BJ (cell line): ENCODE results near the gene COG1. TPM values are rescaled to one million over a fixed set of nuclear protein-coding genes. Genes with fewer than 3 reads are reported as not detected.

Experiments used
- CTCF ChIA-PET: fragments of 350-600 bp; formaldehyde crosslinking; extraction: SDS; loops from one replicate; lab custom pipeline; 2021; ENCODE audit warnings: antibody characterized with exemption, inconsistent platforms; lab: Yijun Ruan, JAX
- POLR2A ChIA-PET: fragments of 300-600 bp; sonication (Branson Sonifier 250); formaldehyde crosslinking; extraction: SDS; loops from one replicate; lab custom pipeline; 2021; ENCODE audit warnings: antibody characterized with exemption; lab: Charles Lee
- DNase-seq: peaks from one replicate; pipeline ENCODE4 v3.0.0-alpha.2; 2011; ENCODE audit warnings: low read depth
- H3K27me3 ChIP-seq: 2 replicates; pipeline ENCODE4 v1.6.0; 2011; ENCODE audit warnings: low read length; ENCODE audit not compliant: control insufficient read depth, insufficient read depth
- H3K36me3 ChIP-seq: 2 replicates; pipeline ENCODE4 v1.5.1; 2011; ENCODE audit warnings: low read length; ENCODE audit not compliant: control insufficient read depth, insufficient read depth
- H3K4me3 ChIP-seq: 2 replicates; pipeline ENCODE4 v1.5.1; 2011; ENCODE audit warnings: low read depth, mild to moderate bottlenecking, control low read depth, low read length
- polyA plus RNA-seq: library from polyadenylated mRNA; depleted of rRNA; stranded (reverse); fragments of >200 nt; gene quantifications from 2 replicates; pipeline ENCODE4 v1.2.3, GENCODE V29; 2011
- TF ChIP-seq, protein P1 (sequence below): IDR thresholded peaks from 2 replicates; pipeline ENCODE4 v1.5.1; 2011; ENCODE audit warnings: low read depth, mild to moderate bottlenecking, control low read depth, inconsistent platforms, low read length, moderate library complexity; ENCODE audit not compliant: insufficient read depth

Gene COG1
- polyA plus RNA-seq, 1 experiment = 54.9 TPM

DNA sequence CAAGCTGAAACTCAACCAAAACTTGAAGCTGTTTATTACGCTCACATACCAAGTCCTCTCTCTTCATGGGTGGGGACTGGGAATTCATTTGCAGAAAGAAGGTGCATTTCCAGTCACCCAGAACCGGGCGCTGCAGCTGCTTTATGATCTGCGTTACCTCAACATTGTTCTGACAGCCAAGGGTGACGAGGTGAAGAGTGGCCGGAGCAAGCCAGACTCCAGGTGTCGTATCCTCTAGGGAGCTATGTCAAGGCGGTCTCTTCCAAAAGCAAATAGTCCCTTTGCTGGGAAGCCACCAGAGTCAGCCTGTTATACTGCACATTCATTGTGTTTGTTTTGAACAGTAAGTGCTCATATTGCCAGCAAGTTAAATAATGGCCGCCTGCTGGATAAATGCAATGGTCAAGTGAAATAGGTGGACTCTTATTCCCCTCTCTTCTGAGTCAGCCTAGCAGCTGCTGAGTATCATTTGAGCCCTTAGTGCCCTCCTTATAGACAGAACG, 12.7 kb downstream of the COG1 start:
- POLR2A ChIA-PET = no interaction called here
- CTCF ChIA-PET = no interaction called here
- no peaks in the 10 kb centered on the region for H3K27me3 ChIP-seq
- no peak for DNase-seq
- peaks cover 36% of the 10 kb centered on the region for H3K36me3 ChIP-seq
- no peak overlapping the region for H3K4me3 ChIP-seq
- TF ChIP-seq, protein P1, sequence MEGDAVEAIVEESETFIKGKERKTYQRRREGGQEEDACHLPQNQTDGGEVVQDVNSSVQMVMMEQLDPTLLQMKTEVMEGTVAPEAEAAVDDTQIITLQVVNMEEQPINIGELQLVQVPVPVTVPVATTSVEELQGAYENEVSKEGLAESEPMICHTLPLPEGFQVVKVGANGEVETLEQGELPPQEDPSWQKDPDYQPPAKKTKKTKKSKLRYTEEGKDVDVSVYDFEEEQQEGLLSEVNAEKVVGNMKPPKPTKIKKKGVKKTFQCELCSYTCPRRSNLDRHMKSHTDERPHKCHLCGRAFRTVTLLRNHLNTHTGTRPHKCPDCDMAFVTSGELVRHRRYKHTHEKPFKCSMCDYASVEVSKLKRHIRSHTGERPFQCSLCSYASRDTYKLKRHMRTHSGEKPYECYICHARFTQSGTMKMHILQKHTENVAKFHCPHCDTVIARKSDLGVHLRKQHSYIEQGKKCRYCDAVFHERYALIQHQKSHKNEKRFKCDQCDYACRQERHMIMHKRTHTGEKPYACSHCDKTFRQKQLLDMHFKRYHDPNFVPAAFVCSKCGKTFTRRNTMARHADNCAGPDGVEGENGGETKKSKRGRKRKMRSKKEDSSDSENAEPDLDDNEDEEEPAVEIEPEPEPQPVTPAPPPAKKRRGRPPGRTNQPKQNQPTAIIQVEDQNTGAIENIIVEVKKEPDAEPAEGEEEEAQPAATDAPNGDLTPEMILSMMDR = no peak

DNA sequence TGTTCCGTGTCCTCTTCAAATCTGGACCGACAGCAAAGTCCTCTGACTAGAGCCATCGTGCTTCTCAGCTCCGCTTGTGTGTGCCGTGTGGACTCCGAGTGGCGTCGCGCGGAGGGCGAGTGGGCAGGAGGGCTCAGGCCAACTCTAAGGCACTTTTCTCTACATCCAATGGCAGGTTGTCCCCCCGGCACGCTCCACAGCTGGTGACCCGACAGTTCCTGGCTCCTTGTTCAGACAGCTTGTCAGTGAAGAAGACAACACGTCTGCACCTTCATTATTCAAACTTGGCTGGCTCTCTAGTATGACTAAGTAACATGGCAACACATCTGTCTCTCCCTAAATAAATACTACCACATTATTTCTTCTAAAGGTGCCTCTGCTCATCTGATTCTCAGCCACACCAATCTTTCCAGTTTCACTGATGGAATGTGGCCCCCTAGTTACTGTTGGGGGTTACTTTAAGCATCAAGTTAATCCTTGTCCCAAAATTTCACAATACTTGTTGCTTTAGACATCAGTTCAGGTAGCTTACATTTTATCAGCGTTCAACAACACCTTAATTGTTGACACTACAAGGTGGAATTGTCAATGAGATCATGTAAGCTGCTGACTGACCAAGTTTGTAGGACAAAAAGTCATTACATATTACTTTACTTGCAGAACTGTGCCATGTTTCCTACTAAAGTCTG, 15.4 kb downstream of the COG1 start:
- ChIA-PET POLR2A (interaction anchor here (0.5 kb wide), 1 partner anchor 13 kb away, joined by 7 read pairs; no protein-coding TSS in a partner anchor), CTCF (interaction anchor here (1.5 kb wide), 1 partner anchor 11 kb away, joined by 8 read pairs; no protein-coding TSS in a partner anchor)

DNA sequence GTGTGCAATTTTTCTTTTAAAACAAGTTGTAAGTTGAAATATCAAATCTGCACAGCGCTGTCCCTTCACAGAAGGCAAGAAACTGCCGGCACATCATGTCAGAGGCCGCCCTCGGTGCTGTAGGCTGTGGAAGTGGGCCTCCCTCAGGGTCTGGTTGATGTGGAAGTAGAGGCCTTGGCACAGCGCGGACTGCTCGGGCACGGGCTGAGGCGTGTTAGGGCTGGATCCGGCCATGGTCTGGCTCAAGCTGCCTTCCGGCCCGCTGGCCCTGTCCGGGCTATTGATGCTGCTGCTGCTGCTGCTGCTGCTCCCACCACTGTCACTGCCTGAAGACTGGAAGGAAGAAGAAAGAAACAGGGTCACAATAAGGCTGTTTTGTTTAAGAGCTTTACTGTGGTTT, 16.6 kb downstream of the COG1 start:
- TF ChIP-seq, protein P1 = no peak
- POLR2A ChIA-PET = no interaction called here
- no peak for DNase-seq
- H3K36me3 ChIP-seq = peaks cover 26% of the 10 kb centered on the region
- no peak overlapping the region for H3K4me3 ChIP-seq
- no peaks in the 10 kb centered on the region for H3K27me3 ChIP-seq
- CTCF ChIA-PET = interaction anchor here (0.5 kb wide), 1 partner anchor 13 kb away, joined by 3 read pairs; no protein-coding TSS in a partner anchor

More for the DNA sequence above, 15.4 kb downstream of the COG1 start:
- DNase-seq = no peak
- Histone ChIP-seq H3K27me3 (no peaks in the 10 kb centered on the region), H3K36me3 (peaks cover 28% of the 10 kb centered on the region), H3K4me3 (no peak overlapping the region)
- TF ChIP-seq, protein P1 = no peak

DNA sequence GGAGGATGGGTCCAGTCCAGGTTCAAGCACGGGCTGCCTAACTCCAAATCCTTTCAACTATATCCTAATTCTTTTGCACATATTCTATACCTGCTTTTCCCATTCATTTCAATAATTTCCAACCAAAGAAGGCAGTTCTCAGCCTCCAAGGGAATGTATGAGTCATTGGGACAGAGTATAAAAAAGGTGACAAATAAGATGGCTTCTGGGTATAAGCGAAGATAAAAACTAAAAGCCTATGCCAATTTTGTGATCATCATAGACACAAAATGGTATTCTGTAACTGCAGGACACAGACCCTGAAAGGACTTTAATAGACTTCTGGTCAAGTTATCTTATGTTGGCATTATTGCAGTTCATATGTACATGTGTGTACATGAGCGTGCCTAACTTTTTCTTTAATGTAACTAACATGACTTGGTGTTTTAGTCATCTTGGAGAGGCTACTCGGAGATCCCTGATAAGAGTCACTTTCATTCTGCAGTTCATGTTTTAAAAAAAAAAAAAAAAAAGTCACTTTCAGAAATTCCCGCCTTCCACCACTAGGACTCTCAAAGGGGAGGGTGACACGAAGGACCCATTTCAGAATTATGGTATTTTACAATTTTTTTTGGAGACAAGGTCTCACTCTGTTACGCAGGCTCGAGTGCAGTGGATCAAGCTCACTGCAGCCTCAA, 17.3 kb downstream of the COG1 start:
- DNase-seq = no peak
- CTCF ChIA-PET = interaction anchor here (0.7 to 1.2 kb wide), 4 partner anchors 9 to 19 kb away, joined by 3 read pairs; no protein-coding TSS in a partner anchor
- POLR2A ChIA-PET = no interaction called here
- no peak overlapping the region for H3K4me3 ChIP-seq
- TF ChIP-seq, protein P1 = peak; percentile 45
- H3K36me3 ChIP-seq = peaks cover 24% of the 10 kb centered on the region
- no peaks in the 10 kb centered on the region for H3K27me3 ChIP-seq

DNA sequence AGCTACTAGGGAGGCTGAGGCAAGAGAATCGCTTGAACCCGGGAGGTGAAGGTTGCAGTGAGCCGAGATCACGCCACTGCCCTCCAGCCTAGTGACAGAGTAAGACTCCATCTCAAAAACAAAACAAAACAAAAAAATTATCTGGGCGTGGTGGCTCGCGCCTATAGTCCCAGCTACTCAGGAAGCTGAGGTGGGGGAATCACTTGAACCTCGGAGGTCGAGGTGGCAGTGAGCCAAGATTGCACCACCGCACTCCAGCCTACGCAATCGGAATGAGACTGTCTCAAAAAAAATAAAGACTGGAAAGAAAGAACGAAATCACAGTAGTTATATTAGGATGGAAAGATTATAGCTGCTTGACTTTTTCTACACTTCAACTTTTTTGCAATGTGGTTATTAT, 18.9 kb downstream of the COG1 start:
- TF ChIP-seq, protein P1 = no peak
- Histone ChIP-seq H3K4me3 (no peak overlapping the region), H3K36me3 (peaks cover 18% of the 10 kb centered on the region), H3K27me3 (no peaks in the 10 kb centered on the region)
- ChIA-PET POLR2A (no interaction called here), CTCF (interaction anchor here (0.9 kb wide), 1 partner anchor 17 kb away, joined by 3 read pairs; no protein-coding TSS in a partner anchor)
- no peak for DNase-seq
